Stimulated activated CD8-positive, alpha-beta memory T cell treated with anti-CD3 and anti-CD28 coated beads, Interleukin-12 subunit alpha, Interleukin-12 subunit beta, amount 100 ng/mL, for 1 hour (primary cell): Measurements from ENCODE around the gene LGALS1.

ENCODE experiments used
- DNase-seq: peaks from one replicate; pipeline ENCODE4 v3.0.0-alpha.2; 2020; ENCODE audit warnings: low read depth

Gene LGALS1

GRCh38 chr22:37725551-37726240 lies 50.3 kb downstream of the LGALS1 start:
- no peak for DNase-seq

- no peak for DNase-seq
These were observed 50.9 kb downstream of the LGALS1 start for GRCh38 chr22:37726241-37726887.

GRCh38 chr22:37728620-37729019 lies 53.2 kb downstream of the LGALS1 start:
- no peak for DNase-seq
